Measurements from ENCODE around the gene SORCS2. TPM values are rescaled to one million over a fixed set of nuclear protein-coding genes. Genes with fewer than 3 reads are reported as not detected.

SORCS2 gene
- total and polyA plus RNA-seq, 2 of the 8 experiments (the other 6 are each of a cell fraction or from before 2014, with no cell fraction given), result 0.36 to 1.8 TPM

DNA sequence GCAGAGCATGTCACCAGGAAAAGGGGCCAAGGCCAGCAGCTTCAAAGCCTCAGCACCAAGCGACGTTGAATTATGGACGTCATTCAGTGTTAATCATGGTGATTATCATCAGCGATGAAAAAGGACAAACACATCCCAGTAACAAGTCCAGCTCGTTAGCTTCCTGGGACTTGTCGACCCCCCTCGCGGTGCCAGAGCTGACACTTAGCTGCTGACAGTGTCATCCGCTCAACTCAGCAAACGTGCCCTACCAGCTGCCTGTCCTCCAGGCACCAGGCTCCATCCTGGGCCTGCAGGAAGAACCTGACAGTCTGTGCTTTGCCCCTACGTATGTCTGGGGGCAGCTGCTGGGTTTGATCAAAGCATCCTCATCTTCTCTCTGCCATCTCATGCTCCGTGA is 379.4 kb downstream of the SORCS2 start:
- H3K23ac ChIP-seq (ENCODE audit: insufficient read length), result no peak overlapping the region
- H3K4me3 ChIP-seq (ENCODE audit: extremely low read depth in 1 of 4, insufficient read depth in 2 of 4, low read depth in 3 of 4, low read length in 4 of 4), result no peak overlapping the region
- H2AK5ac ChIP-seq (ENCODE audit: low read depth, low read length), result no peak overlapping the region
- peaks cover 8% of the 10 kb centered on the region in 2 experiments for H3K9me3 ChIP-seq (ENCODE audit: insufficient read depth in 2 of 2, low read depth in 1 of 2, low read length in 1 of 2)
- FAIRE-seq, result no peak
- H3K4me1 ChIP-seq (replicated peaks in 1 of 4; ENCODE audit: control insufficient read depth in 3 of 4, insufficient read depth in 4 of 4, low read length in 3 of 4), result no peaks in the 10 kb centered on the region; a peak in 2 of 7 replicates
- H3K23me2 ChIP-seq (ENCODE audit: low read depth, low read length), result no peaks in the 10 kb centered on the region
- no peak overlapping the region for H2BK15ac ChIP-seq (ENCODE audit: low read length)
- no peaks in the 10 kb centered on the region for H3K27me3 ChIP-seq (replicated peaks in 1 of 4; ENCODE audit: control insufficient read depth in 3 of 4, extremely low read depth in 1 of 4, insufficient read depth in 3 of 4, low read length in 3 of 4)
- no peak overlapping the region for H3K18ac ChIP-seq (ENCODE audit: extremely low read depth, low read length)
- no peak overlapping the region for H3K9ac ChIP-seq (replicated peaks in 1 of 4; ENCODE audit: extremely low read depth in 1 of 4, low read depth in 3 of 4, low read length in 3 of 4)
- H3K4ac ChIP-seq (replicated peaks; ENCODE audit: insufficient read length, low read depth, low read length), result no peak overlapping the region
- no peak overlapping the region for H4K8ac ChIP-seq (ENCODE audit: extremely low read depth, insufficient read depth, low read length)
- H2BK120ac ChIP-seq (replicated peaks; ENCODE audit: low read depth, low read length), result no peak overlapping the region
- 81% methylated on average over 12 of the region's 12 CpGs; no CpG with 5 or more reads in 1 of the 2 experiments for WGBS, 2 experiments (ENCODE audit: extremely low coverage in 1 of 2, insufficient coverage in 1 of 2, insufficient read length in 1 of 2, insufficient replicate concordance in 2 of 2, low coverage in 1 of 2, low lambda C conversion rate in 2 of 2, missing lambda C conversion rate in 1 of 2)
- H2BK20ac ChIP-seq (ENCODE audit: low read length), result no peak overlapping the region
- no peaks in the 10 kb centered on the region for H3K79me1 ChIP-seq (ENCODE audit: low read depth, low read length)
- CTCF ChIA-PET (ENCODE audit: partially characterized antibody), result interaction anchor here (0.8 to 1.6 kb wide), 4 partner anchors 11 to 148 kb away, joined by 3 to 6 read pairs (median 4); no protein-coding TSS in a partner anchor
- H3K14ac ChIP-seq (ENCODE audit: insufficient read length), result no peak overlapping the region
- no peak overlapping the region for H4K91ac ChIP-seq (replicated peaks; ENCODE audit: insufficient read length, low read length)
- no peak overlapping the region for H3K4me2 ChIP-seq (ENCODE audit: insufficient read depth in 1 of 2, low read depth in 2 of 2, low read length in 2 of 2)
- no peak overlapping the region for H2BK12ac ChIP-seq (ENCODE audit: low read depth, low read length)
- no peaks in the 10 kb centered on the region for H3K79me2 ChIP-seq (ENCODE audit: control insufficient read depth in 1 of 2, insufficient read depth in 2 of 2, low read length in 2 of 2)
- H2AFZ ChIP-seq (ENCODE audit: low read length), result no peak overlapping the region
- no peak overlapping the region for H2BK5ac ChIP-seq (ENCODE audit: low read depth, low read length)
- H3K27ac ChIP-seq (ENCODE audit: low read depth, low read length), result no peak overlapping the region
- no peaks in the 10 kb centered on the region for H4K20me1 ChIP-seq (replicated peaks in 1 of 2; ENCODE audit: control insufficient read depth in 1 of 2, insufficient read depth in 2 of 2, low read length in 2 of 2)
- DNase-seq (ENCODE audit: low read depth in 1 of 2, low spot score in 2 of 2), result no peak
- no peaks in the 10 kb centered on the region for H3K36me3 ChIP-seq (ENCODE audit: control insufficient read depth in 2 of 4, insufficient read depth in 4 of 4, low read length in 3 of 4)
- POLR2A ChIA-PET (ENCODE audit: partially characterized antibody), result no interaction called here
- TF ChIP-seq FOSL1 (IDR thresholded peaks at IDR 0.05; ENCODE audit: insufficient read depth, low read depth, low read length), result no peak
- TF ChIP-seq SUZ12 (IDR thresholded peaks at IDR 0.05; ENCODE audit: low read length), result no peak
- no peak for TF ChIP-seq MAFK (IDR thresholded peaks at IDR 0.05; ENCODE audit: low read depth, low read length)
- no peak for TF ChIP-seq RFX5 (IDR thresholded peaks at IDR 0.05; ENCODE audit: borderline replicate concordance, low read depth, low read length)
- no peak for TF ChIP-seq BACH1 (IDR thresholded peaks at IDR 0.05; ENCODE audit: low read length)
- TF ChIP-seq CBX8 (IDR thresholded peaks at IDR 0.05; ENCODE audit: borderline replicate concordance, low read depth, low read length), result no peak
- no peak for TF ChIP-seq SP1 (IDR thresholded peaks at IDR 0.05; ENCODE audit: low read depth, low read length)
- TF ChIP-seq, protein P1, sequence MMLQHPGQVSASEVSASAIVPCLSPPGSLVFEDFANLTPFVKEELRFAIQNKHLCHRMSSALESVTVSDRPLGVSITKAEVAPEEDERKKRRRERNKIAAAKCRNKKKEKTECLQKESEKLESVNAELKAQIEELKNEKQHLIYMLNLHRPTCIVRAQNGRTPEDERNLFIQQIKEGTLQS (IDR thresholded peaks at IDR 0.05; ENCODE audit: insufficient read depth, low read depth, low read length), result no peak
- TF ChIP-seq EP300 (IDR thresholded peaks at IDR 0.05; ENCODE audit: borderline replicate concordance in 1 of 2, low read depth in 2 of 2, low read length in 2 of 2), result no peak
- TF ChIP-seq JUN (IDR thresholded peaks at IDR 0.05; ENCODE audit: low read depth, low read length), result no peak
- no peak overlapping the region for H3K56ac ChIP-seq (replicated peaks; ENCODE audit: insufficient read length, low read depth, low read length)
- H4K5ac ChIP-seq (ENCODE audit: insufficient read length, low read depth, low read length), result no peak overlapping the region
